ENCODE data around the gene DGKQ. TPM values are rescaled to one million over a fixed set of nuclear protein-coding genes. Genes with fewer than 3 reads are reported as not detected.

The DGKQ gene
- total and polyA plus RNA-seq, 2 of the 13 experiments (the other 11 are each of a cell fraction or from before 2014, with no cell fraction given), result 4.5 to 7.2 TPM

DNA sequence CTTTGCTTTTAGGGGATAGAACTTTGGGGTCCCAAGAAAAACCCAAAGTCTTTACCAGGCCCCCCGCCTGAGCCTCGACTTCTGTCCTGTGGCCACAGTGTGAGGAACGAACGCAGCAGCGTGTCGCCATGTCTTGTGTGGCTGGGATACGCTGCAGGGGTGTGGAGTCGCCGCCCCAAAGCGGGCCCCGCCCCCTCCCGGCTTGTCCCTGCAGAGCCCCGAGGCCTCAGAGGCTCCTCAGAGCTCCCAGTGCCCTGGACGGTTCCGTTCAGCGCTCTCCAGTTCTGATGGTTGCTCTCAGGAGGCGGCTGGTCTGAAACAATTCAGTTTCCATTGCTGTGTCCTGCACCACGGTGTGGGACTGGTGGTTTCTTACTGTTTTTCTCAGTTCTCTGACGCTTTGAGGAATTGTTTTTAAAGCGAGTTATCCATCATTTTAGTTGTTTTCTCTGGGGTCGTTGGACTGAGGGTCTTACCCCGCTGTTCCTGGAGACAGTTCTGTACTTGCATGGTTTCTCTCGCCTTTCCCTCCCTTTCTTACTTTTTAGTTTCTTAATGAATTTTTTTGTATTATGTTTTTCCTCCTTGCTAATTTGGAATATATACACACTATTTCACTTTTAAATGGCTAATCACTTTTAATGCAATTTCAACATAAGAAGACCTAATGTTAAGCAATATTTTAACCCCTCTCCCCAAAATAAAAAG lies 11.9 kb upstream of the DGKQ start (continued):
- TF ChIP-seq MTF2 (CRISPR knock-in tag; IDR thresholded peaks at IDR 0.05; ENCODE audit: borderline replicate concordance) (no peak), JDP2 (CRISPR knock-in tag; IDR thresholded peaks at IDR 0.05; ENCODE audit: borderline replicate concordance) (no peak), MEF2D (CRISPR knock-in tag; IDR thresholded peaks at IDR 0.05) (peak; percentile 35; the same call in 1 of the 2 replicates), SYNCRIP (IDR thresholded peaks at IDR 0.05; ENCODE audit: insufficient read depth, low read depth, low read length) (no peak), TBX2 (CRISPR knock-in tag; IDR thresholded peaks at IDR 0.05; ENCODE audit: borderline replicate concordance) (no peak), IRF2 (CRISPR knock-in tag; IDR thresholded peaks at IDR 0.05) (no peak), FOXC1 (CRISPR knock-in tag; IDR thresholded peaks at IDR 0.05; ENCODE audit: borderline replicate concordance) (peak; percentile 60; the same call in 1 of the 2 replicates), SP5 (CRISPR knock-in tag; IDR thresholded peaks at IDR 0.05; ENCODE audit: borderline replicate concordance, low read depth) (peak; percentile 64; the same call in 1 of the 2 replicates), GABPA (IDR thresholded peaks at IDR 0.05; ENCODE audit: low read depth, low read length) (no peak), GABPA (CRISPR knock-in tag; IDR thresholded peaks at IDR 0.05; ENCODE audit: low read depth) (no peak), AKAP8 (CRISPR knock-in tag; IDR thresholded peaks at IDR 0.05) (peak; percentile 93), ZBTB21 (CRISPR knock-in tag; IDR thresholded peaks at IDR 0.05) (no peak), SP1 (IDR thresholded peaks at IDR 0.05) (no peak), SP1 (CRISPR knock-in tag; IDR thresholded peaks at IDR 0.05) (peak; percentile 71), ZNF883 (CRISPR knock-in tag; IDR thresholded peaks at IDR 0.05; ENCODE audit: not compliant biosample characterization) (no peak), REPIN1 (CRISPR knock-in tag; IDR thresholded peaks at IDR 0.05; ENCODE audit: borderline replicate concordance, low read depth) (peak; percentile 78; the same call in 1 of the 2 replicates), ESRRA (CRISPR knock-in tag; IDR thresholded peaks at IDR 0.05; ENCODE audit: low read depth) (no peak), TAF1 (CRISPR knock-in tag; IDR thresholded peaks at IDR 0.05) (peak; percentile 73), ZNF121 (CRISPR knock-in tag; IDR thresholded peaks at IDR 0.05) (no peak), ZSCAN20 (CRISPR knock-in tag; IDR thresholded peaks at IDR 0.05; ENCODE audit: borderline replicate concordance) (no peak), ZNF224 (CRISPR knock-in tag; IDR thresholded peaks at IDR 0.05) (no peak), AHR (CRISPR knock-in tag; IDR thresholded peaks at IDR 0.05) (no peak), GPN1 (CRISPR knock-in tag; IDR thresholded peaks at IDR 0.05; ENCODE audit: borderline replicate concordance) (no peak), ZNF282 (IDR thresholded peaks at IDR 0.05; ENCODE audit: partially characterized antibody) (no peak), ZNF619 (CRISPR knock-in tag; IDR thresholded peaks at IDR 0.05) (no peak)
- TF ChIP-seq, protein P1, sequence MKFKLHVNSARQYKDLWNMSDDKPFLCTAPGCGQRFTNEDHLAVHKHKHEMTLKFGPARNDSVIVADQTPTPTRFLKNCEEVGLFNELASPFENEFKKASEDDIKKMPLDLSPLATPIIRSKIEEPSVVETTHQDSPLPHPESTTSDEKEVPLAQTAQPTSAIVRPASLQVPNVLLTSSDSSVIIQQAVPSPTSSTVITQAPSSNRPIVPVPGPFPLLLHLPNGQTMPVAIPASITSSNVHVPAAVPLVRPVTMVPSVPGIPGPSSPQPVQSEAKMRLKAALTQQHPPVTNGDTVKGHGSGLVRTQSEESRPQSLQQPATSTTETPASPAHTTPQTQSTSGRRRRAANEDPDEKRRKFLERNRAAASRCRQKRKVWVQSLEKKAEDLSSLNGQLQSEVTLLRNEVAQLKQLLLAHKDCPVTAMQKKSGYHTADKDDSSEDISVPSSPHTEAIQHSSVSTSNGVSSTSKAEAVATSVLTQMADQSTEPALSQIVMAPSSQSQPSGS (CRISPR knock-in tag; IDR thresholded peaks at IDR 0.05), result no peak
- TF ChIP-seq, protein P2, sequence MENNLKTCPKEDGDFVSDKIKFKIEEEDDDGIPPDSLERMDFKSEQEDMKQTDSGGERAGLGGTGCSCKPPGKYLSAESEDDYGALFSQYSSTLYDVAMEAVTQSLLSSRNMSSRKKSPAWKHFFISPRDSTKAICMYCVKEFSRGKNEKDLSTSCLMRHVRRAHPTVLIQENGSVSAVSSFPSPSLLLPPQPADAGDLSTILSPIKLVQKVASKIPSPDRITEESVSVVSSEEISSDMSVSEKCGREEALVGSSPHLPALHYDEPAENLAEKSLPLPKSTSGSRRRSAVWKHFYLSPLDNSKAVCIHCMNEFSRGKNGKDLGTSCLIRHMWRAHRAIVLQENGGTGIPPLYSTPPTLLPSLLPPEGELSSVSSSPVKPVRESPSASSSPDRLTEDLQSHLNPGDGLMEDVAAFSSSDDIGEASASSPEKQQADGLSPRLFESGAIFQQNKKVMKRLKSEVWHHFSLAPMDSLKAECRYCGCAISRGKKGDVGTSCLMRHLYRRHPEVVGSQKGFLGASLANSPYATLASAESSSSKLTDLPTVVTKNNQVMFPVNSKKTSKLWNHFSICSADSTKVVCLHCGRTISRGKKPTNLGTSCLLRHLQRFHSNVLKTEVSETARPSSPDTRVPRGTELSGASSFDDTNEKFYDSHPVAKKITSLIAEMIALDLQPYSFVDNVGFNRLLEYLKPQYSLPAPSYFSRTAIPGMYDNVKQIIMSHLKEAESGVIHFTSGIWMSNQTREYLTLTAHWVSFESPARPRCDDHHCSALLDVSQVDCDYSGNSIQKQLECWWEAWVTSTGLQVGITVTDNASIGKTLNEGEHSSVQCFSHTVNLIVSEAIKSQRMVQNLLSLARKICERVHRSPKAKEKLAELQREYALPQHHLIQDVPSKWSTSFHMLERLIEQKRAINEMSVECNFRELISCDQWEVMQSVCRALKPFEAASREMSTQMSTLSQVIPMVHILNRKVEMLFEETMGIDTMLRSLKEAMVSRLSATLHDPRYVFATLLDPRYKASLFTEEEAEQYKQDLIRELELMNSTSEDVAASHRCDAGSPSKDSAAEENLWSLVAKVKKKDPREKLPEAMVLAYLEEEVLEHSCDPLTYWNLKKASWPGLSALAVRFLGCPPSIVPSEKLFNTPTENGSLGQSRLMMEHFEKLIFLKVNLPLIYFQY (CRISPR knock-in tag; IDR thresholded peaks at IDR 0.05; ENCODE audit: borderline replicate concordance), result no peak; the same call in 1 of the 2 replicates
